WTC11 (cell line): ENCODE data around the gene HINFP. TPM values are rescaled to one million over a fixed set of nuclear protein-coding genes. Genes with fewer than 3 reads are reported as not detected.

Experiments used
- ATAC-seq: fragments of 200-7000 bp; cut with Tn5 transposase; 2 replicates; pipeline ENCODE4 v1.10.0; 2021; ENCODE audit warnings: mild to moderate bottlenecking, moderate library complexity
- CTCF ChIA-PET: fragments of 300-600 bp; sonication (Branson Sonifier 250); formaldehyde crosslinking; loops from one replicate; lab custom pipeline; 2021; ENCODE audit warnings: antibody characterized with exemption; lab: Charles Lee
- POLR2A ChIA-PET: fragments of 350-600 bp; sonication (Branson Sonifier 250); formaldehyde crosslinking; loops from one replicate; lab custom pipeline; 2021; ENCODE audit warnings: antibody characterized with exemption; lab: Charles Lee
- DNase-seq: peaks from one replicate; pipeline ENCODE4 v3.0.0; 2021; ENCODE audit warnings: low spot score
- H3K27ac Mint-ChIP-seq: 2 replicates; pipeline ENCODE4 v1.8.0; 2021; ENCODE audit warnings: mixed read lengths
- H3K27me3 Mint-ChIP-seq: 2 replicates; pipeline ENCODE4 v1.8.0; 2021; ENCODE audit warnings: low read depth, mild to moderate bottlenecking, moderate library complexity, mixed read lengths
- H3K36me3 Mint-ChIP-seq: 2 replicates; pipeline ENCODE4 v1.8.0; 2021; ENCODE audit warnings: mixed read lengths
- H3K4me1 Mint-ChIP-seq: 2 replicates; pipeline ENCODE4 v1.8.0; 2022; ENCODE audit warnings: mixed read lengths
- H3K4me3 Mint-ChIP-seq: 2 replicates; pipeline ENCODE4 v1.8.0; 2021; ENCODE audit warnings: mild to moderate bottlenecking, moderate library complexity, mixed read lengths
- H3K9me3 Mint-ChIP-seq: 2 replicates; pipeline ENCODE4 v1.8.0; 2021; ENCODE audit warnings: mixed read lengths
- AFF4 ChIP-seq: sonication (generic); formaldehyde crosslinking; IDR thresholded peaks from 2 replicates; pipeline ENCODE4 v1.8.1; 2023; ENCODE audit warnings: mild to moderate bottlenecking, missing genetic modification reagents, borderline replicate concordance
- ARID4B ChIP-seq: sonication (generic); formaldehyde crosslinking; IDR thresholded peaks from 2 replicates; pipeline ENCODE4 v1.8.0; 2023; ENCODE audit warnings: missing genetic modification reagents, mild to moderate bottlenecking, borderline replicate concordance
- FOXK1 ChIP-seq: sonication (generic); formaldehyde crosslinking; IDR thresholded peaks from 2 replicates; pipeline ENCODE4 v1.8.0; 2022; ENCODE audit warnings: mild to moderate bottlenecking, moderate library complexity, missing genetic modification reagents
- KAT7 ChIP-seq: sonication (generic); formaldehyde crosslinking; IDR thresholded peaks from 2 replicates; pipeline ENCODE4 v1.8.1; 2023; ENCODE audit warnings: missing genetic modification reagents, mild to moderate bottlenecking, borderline replicate concordance
- SMAD4 ChIP-seq: sonication (generic); formaldehyde crosslinking; IDR thresholded peaks from 2 replicates; pipeline ENCODE4 v1.8.0; 2022; ENCODE audit warnings: mild to moderate bottlenecking, missing genetic modification reagents
- SP1 ChIP-seq: sonication (generic); formaldehyde crosslinking; conservative IDR thresholded peaks from 2 replicates; pipeline ENCODE4 v1.8.1; 2022; ENCODE audit warnings: missing genetic modification reagents
- ZBTB21 ChIP-seq: sonication (generic); formaldehyde crosslinking; IDR thresholded peaks from 2 replicates; pipeline ENCODE4 v1.8.1; 2023; ENCODE audit warnings: mild to moderate bottlenecking, missing genetic modification reagents, borderline replicate concordance
- ZMAT4 ChIP-seq: fragments of 250-450 bp; sonication (Bioruptor Pico); IDR thresholded peaks from 2 replicates; pipeline ENCODE4 v1.9.0; 2021; ENCODE audit warnings: mild to moderate bottlenecking
- ZNF263 ChIP-seq: sonication (generic); formaldehyde crosslinking; IDR thresholded peaks from 2 replicates; pipeline ENCODE4 v1.8.1; 2022; ENCODE audit warnings: low read depth, mild to moderate bottlenecking, moderate library complexity, missing genetic modification reagents
- total RNA-seq: library from RNA; stranded (reverse); gene quantifications from 3 replicates; pipeline ENCODE4 v1.2.3, GENCODE V29; 2021

The HINFP gene
- total RNA-seq, 1 experiment from 2014 or later: 35.4 TPM

- Mint-ChIP-seq H3K27ac (peak within 1 kb of the TSS; percentile 38; the same call in 1 of the 2 replicates), H3K36me3 (no peaks in the 10 kb centered on the region), H3K4me3 (peak within 1 kb of the TSS; percentile 82), H3K9me3 (no peaks in the 10 kb centered on the region), H3K27me3 (peaks cover 18% of the 10 kb centered on the region), H3K4me1 (peaks cover 40% of the 10 kb centered on the region)
- CTCF ChIA-PET: interaction anchor here (0.6 to 2.9 kb wide), 14 partner anchors 11 to 249 kb away, joined by 3 to 14 read pairs (median 4); partner anchors contain the start of genes CBL, MCAM and NLRX1
- peak; percentile 86 for DNase-seq
- TF ChIP-seq FOXK1: peak; percentile 66
- peak; percentile 47; the same call in 1 of the 2 replicates for TF ChIP-seq SP1 (CRISPR knock-in tag)
- no peak for TF ChIP-seq ZMAT4 (CRISPR knock-in tag)
- no peak for TF ChIP-seq SMAD4
- no peak for TF ChIP-seq ZBTB21 (CRISPR knock-in tag)
- peak; percentile 54; the same call in 1 of the 2 replicates for TF ChIP-seq ZNF263 (CRISPR knock-in tag)
- TF ChIP-seq ARID4B (CRISPR knock-in tag): peak; percentile 39; the same call in 1 of the 2 replicates
- ATAC-seq: peak; percentile 82
- POLR2A ChIA-PET: interaction anchor here (0.5 to 2.6 kb wide), 7 partner anchors 9 to 138 kb away, joined by 3 to 12 read pairs (median 5); partner anchors contain the start of genes HINFP, HMBS and NLRX1
Measured at GRCh38 chr11:119106564-119107537, 14.5 kb upstream of the HINFP start, which contains the start of gene C2CD2L. TSS of gene C2CD2L (plus strand) at chr11:119107344. CDS start at chr11:119107742, 398 bp downstream.

- no peaks in the 10 kb centered on the region for H3K9me3 Mint-ChIP-seq
- peaks cover 18% of the 10 kb centered on the region for H3K27me3 Mint-ChIP-seq
- peaks cover 40% of the 10 kb centered on the region for H3K4me1 Mint-ChIP-seq
- TF ChIP-seq AFF4 (CRISPR knock-in tag) (no peak), KAT7 (CRISPR knock-in tag) (0 out of 2 replicates have a peak, but pooled peaks have one; percentile 26)
- TF ChIP-seq, all 79 proteins: peak for 1
- Mint-ChIP-seq H3K36me3 (no peaks in the 10 kb centered on the region), H3K27ac (no peak overlapping the region), H3K4me3 (peak overlapping the region; percentile 82)
- ATAC-seq: peak; percentile 5
- ChIA-PET POLR2A (interaction anchor here (0.5 to 2.6 kb wide), 4 partner anchors 8 to 137 kb away, joined by 4 to 12 read pairs (median 6); partner anchors contain the start of gene HMBS), CTCF (interaction anchor here (0.6 to 2.9 kb wide), 13 partner anchors 12 to 249 kb away, joined by 3 to 14 read pairs (median 4); partner anchors contain the start of genes MCAM and NLRX1)
- no peak for DNase-seq
Measured at GRCh38 chr11:119107538-119108145, 13.7 kb upstream of the HINFP start.
